Caco-2 (cell line): ENCODE measurements around the gene KCNIP1. TPM values are rescaled to one million over a fixed set of nuclear protein-coding genes. Genes with fewer than 3 reads are reported as not detected.

Source experiments
- BruUV-seq: library from RNA; stranded (reverse); fragments of 400-500 nt; replicated peaks from 2 replicates; lab custom pipeline; 2021; lab: Mats Ljungman, UMichigan
- CTCF ChIA-PET: fragments of 300-600 bp; sonication (Branson Sonifier 250); formaldehyde crosslinking; loops from one replicate; lab custom pipeline; 2022; ENCODE audit warnings: antibody characterized with exemption; lab: Charles Lee
- POLR2A ChIA-PET: fragments of 300-600 bp; sonication (Branson Sonifier 250); formaldehyde crosslinking; loops from one replicate; lab custom pipeline; 2022; ENCODE audit warnings: antibody characterized with exemption; lab: Charles Lee
- DNase-seq, 2 experiments: peaks; one replicate each; pipeline versions ENCODE4 v3.0.0 to v3.0.0-alpha.2; 2020 to 2022
- H3K27me3 ChIP-seq: replicated peaks from 2 replicates; pipeline ENCODE4 v1.6.0; 2011; ENCODE audit warnings: low read length; ENCODE audit not compliant: control insufficient read depth, insufficient read depth
- H3K36me3 ChIP-seq: 2 replicates; pipeline ENCODE4 v1.5.1; 2011; ENCODE audit warnings: low read length; ENCODE audit not compliant: control insufficient read depth, insufficient read depth
- H3K4me1 ChIP-seq: fragments of 250-450 bp; sonication (Bioruptor Pico); 2 replicates; pipeline ENCODE4 v1.5.1; 2020; ENCODE audit warnings: mild to moderate bottlenecking
- H3K4me3 ChIP-seq: 2 replicates; pipeline ENCODE4 v1.5.1; 2011; ENCODE audit warnings: low read depth, mild to moderate bottlenecking, control low read depth, low read length
- H3K9me3 ChIP-seq: fragments of 250-450 bp; sonication (Bioruptor Pico); 2 replicates; pipeline ENCODE4 v1.5.1; 2020; ENCODE audit warnings: mild to moderate bottlenecking, moderate library complexity
- H3K27ac Mint-ChIP-seq: one replicate; pipeline ENCODE4 v1.8.0; 2022; ENCODE audit warnings: mixed read lengths; ENCODE audit not compliant: unreplicated experiment
- H3K27me3 Mint-ChIP-seq: one replicate; pipeline ENCODE4 v1.8.0; 2022; ENCODE audit warnings: mixed read lengths; ENCODE audit not compliant: insufficient read depth, unreplicated experiment
- H3K36me3 Mint-ChIP-seq: one replicate; pipeline ENCODE4 v1.8.0; 2022; ENCODE audit warnings: mild to moderate bottlenecking, mixed read lengths; ENCODE audit not compliant: insufficient read depth, unreplicated experiment
- H3K4me1 Mint-ChIP-seq: one replicate; pipeline ENCODE4 v1.8.0; 2022; ENCODE audit warnings: low read depth, mixed read lengths; ENCODE audit not compliant: unreplicated experiment
- H3K4me3 Mint-ChIP-seq: one replicate; pipeline ENCODE4 v1.8.0; 2022; ENCODE audit warnings: mild to moderate bottlenecking, moderate library complexity, mixed read lengths; ENCODE audit not compliant: unreplicated experiment
- H3K9me3 Mint-ChIP-seq: one replicate; pipeline ENCODE4 v1.8.0; 2022; ENCODE audit warnings: mixed read lengths; ENCODE audit not compliant: unreplicated experiment
- intact Hi-C: fragments of 100-400 bp; cut with micrococcal nuclease; formaldehyde crosslinking; loops from one replicate; pipeline ENCODE4 v1.10.0; 2022; ENCODE audit not compliant: unreplicated experiment
- total RNA-seq: library from RNA; stranded (reverse); gene quantifications from 2 replicates; pipeline ENCODE4 v1.2.3, GENCODE V29; 2022
- TF ChIP-seq, protein P1 (sequence below), 2 experiments: fragments of 200-600 bp in 1 of 2; IDR thresholded peaks; 1 replicate in 1 of 2; 2 replicates in 1 of 2; pipeline versions ENCODE4 v1.5.1 to v1.8.0; 2011 to 2022; ENCODE audit warnings: antibody characterized with exemption in 1 of 2, control low read depth in 1 of 2, inconsistent platforms in 1 of 2, low read depth in 1 of 2, low read length in 1 of 2, mild to moderate bottlenecking in 1 of 2, moderate library complexity in 1 of 2; ENCODE audit not compliant: insufficient read depth in 1 of 2, severe bottlenecking in 1 of 2, unreplicated experiment in 1 of 2

The KCNIP1 gene
- total RNA-seq, 1 experiment from 2014 or later: not detected

DNA sequence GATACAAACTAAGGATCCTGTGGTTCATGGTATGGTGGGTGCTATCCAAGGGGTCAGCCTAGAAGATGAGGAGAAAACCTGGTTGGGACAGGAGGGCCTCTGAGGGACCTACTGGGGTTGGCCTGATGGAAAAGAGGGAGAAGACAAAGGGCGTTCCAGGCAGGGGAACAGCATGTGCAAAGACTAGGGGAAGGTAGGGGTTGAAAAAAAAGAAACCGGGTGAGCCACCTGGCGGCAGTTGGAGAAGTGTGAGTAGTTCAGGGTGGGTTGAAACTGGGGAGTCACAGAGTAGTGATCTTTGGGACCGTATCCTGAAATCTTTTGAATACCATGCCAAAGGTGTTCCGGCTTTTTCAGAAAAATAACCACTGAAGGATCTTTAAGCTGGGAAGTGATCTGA is 271.0 kb downstream of the KCNIP1 start:
- CTCF ChIA-PET: no interaction called here
- H3K36me3 Mint-ChIP-seq: no peaks in the 10 kb centered on the region
- H3K4me3 ChIP-seq: no peak overlapping the region
- DNase-seq: no peak
- no peaks in the 10 kb centered on the region for H3K36me3 ChIP-seq
- intact Hi-C loops: no loop called here
- POLR2A ChIA-PET: no interaction called here
- no peaks in the 10 kb centered on the region for H3K4me1 Mint-ChIP-seq
- TF ChIP-seq, protein P1, sequence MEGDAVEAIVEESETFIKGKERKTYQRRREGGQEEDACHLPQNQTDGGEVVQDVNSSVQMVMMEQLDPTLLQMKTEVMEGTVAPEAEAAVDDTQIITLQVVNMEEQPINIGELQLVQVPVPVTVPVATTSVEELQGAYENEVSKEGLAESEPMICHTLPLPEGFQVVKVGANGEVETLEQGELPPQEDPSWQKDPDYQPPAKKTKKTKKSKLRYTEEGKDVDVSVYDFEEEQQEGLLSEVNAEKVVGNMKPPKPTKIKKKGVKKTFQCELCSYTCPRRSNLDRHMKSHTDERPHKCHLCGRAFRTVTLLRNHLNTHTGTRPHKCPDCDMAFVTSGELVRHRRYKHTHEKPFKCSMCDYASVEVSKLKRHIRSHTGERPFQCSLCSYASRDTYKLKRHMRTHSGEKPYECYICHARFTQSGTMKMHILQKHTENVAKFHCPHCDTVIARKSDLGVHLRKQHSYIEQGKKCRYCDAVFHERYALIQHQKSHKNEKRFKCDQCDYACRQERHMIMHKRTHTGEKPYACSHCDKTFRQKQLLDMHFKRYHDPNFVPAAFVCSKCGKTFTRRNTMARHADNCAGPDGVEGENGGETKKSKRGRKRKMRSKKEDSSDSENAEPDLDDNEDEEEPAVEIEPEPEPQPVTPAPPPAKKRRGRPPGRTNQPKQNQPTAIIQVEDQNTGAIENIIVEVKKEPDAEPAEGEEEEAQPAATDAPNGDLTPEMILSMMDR (IDR thresholded peaks at IDR 0.05; ENCODE audit: insufficient read depth in 1 of 2, low read depth in 1 of 2, low read length in 1 of 2, severe bottlenecking in 1 of 2, unreplicated experiment in 1 of 2): peak in 1 of 2 experiments; percentile 0
- no peaks in the 10 kb centered on the region for H3K4me1 ChIP-seq
- no peaks in the 10 kb centered on the region for H3K27me3 Mint-ChIP-seq
- H3K9me3 ChIP-seq: no peaks in the 10 kb centered on the region
- H3K9me3 Mint-ChIP-seq: no peaks in the 10 kb centered on the region
- no peak overlapping the region for H3K27ac Mint-ChIP-seq
- no peaks in the 10 kb centered on the region for H3K27me3 ChIP-seq
- no TSS peak for BruUV-seq
- no peak overlapping the region for H3K4me3 Mint-ChIP-seq

DNA sequence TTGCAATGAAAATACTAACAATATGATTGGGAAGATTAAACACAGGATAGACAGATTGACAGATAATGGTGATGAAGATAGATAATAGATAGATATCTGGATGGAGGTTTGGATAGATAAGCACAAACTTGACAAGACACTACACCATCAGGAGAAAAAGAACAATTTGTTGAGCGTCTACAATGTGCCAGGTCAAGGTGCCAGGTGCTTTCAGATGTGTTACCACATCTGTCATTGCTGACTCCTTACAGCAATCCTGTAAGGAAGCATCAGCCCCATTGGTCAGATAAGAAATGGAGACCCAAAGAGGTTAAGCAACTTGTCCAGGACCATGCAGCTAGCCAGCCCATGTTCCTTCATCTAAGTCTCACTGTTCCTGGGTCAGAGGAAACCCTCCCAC is 278.1 kb downstream of the KCNIP1 start:
- no peak for DNase-seq
- Histone ChIP-seq H3K4me3 (no peak overlapping the region), H3K4me1 (peaks cover 4% of the 10 kb centered on the region; the same call in 1 of the 2 replicates), H3K9me3 (no peaks in the 10 kb centered on the region), H3K27me3 (no peaks in the 10 kb centered on the region), H3K36me3 (no peaks in the 10 kb centered on the region)
- ChIA-PET CTCF (no interaction called here), POLR2A (no interaction called here)
- H3K4me1 Mint-ChIP-seq: peaks cover 8% of the 10 kb centered on the region
- BruUV-seq: no TSS peak
- H3K27ac Mint-ChIP-seq: no peak overlapping the region
- no peaks in the 10 kb centered on the region for H3K27me3 Mint-ChIP-seq
- TF ChIP-seq, protein P1 (IDR thresholded peaks at IDR 0.05; ENCODE audit: insufficient read depth in 1 of 2, low read depth in 1 of 2, low read length in 1 of 2, severe bottlenecking in 1 of 2, unreplicated experiment in 1 of 2): no peak
- H3K4me3 Mint-ChIP-seq: no peak overlapping the region
- no peaks in the 10 kb centered on the region for H3K36me3 Mint-ChIP-seq
- intact Hi-C loops: no loop called here
- H3K9me3 Mint-ChIP-seq: no peaks in the 10 kb centered on the region

DNA sequence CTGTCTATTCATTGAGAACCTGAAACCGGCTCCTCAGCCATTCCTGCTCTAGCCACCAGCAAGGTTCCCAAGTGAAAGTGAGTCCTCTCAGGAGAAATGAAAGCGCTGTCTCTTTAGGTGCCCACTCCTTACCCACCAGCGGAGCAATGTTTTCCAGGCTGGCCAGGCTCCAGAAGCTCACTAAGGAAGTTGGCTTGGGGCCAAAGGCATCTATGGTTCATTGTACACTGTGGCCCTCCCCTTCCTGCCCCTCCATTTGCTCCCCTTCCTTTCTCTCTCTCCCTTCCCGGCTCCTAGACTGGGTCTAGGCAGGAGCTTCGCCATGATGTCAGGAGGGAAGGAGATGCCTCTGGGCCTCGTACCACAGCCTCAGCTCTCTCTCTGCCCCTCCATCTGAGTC is 278.6 kb downstream of the KCNIP1 start:
- TF ChIP-seq, protein P1 (IDR thresholded peaks at IDR 0.05; ENCODE audit: insufficient read depth in 1 of 2, low read depth in 1 of 2, low read length in 1 of 2, severe bottlenecking in 1 of 2, unreplicated experiment in 1 of 2): no peak
- H3K27me3 Mint-ChIP-seq: no peaks in the 10 kb centered on the region
- CTCF ChIA-PET: no interaction called here
- no peaks in the 10 kb centered on the region for H3K9me3 Mint-ChIP-seq
- no peaks in the 10 kb centered on the region for H3K9me3 ChIP-seq
- H3K36me3 ChIP-seq: no peaks in the 10 kb centered on the region
- no TSS peak for BruUV-seq
- H3K4me3 ChIP-seq: no peak overlapping the region
- no peak for DNase-seq
- H3K36me3 Mint-ChIP-seq: no peaks in the 10 kb centered on the region
- no peaks in the 10 kb centered on the region for H3K27me3 ChIP-seq
- peaks cover 8% of the 10 kb centered on the region for H3K4me1 Mint-ChIP-seq
- POLR2A ChIA-PET: no interaction called here
- no peak overlapping the region for H3K27ac Mint-ChIP-seq
- intact Hi-C loops: no loop called here
- H3K4me1 ChIP-seq: peaks cover 4% of the 10 kb centered on the region; the same call in 1 of the 2 replicates
- no peak overlapping the region for H3K4me3 Mint-ChIP-seq
